Neuronal stem cell (in vitro differentiated cells): ENCODE measurements around the gene PTPN18.
A peak's percentile ranks its signal among the peaks of the same experiment; 100 is the strongest.

Source experiments
- DNase-seq: peaks from one replicate; pipeline ENCODE4 v3.0.0-alpha.2; 2013; ENCODE audit warnings: low spot score
- H2AFZ ChIP-seq: one replicate; pipeline ENCODE4 v1.6.1; 2013; ENCODE audit warnings: mild to moderate bottlenecking, low read length, inconsistent platforms
- H2AK5ac ChIP-seq: 2 replicates; pipeline ENCODE4 v1.6.1; 2013; ENCODE audit warnings: low read depth, mild to moderate bottlenecking, inconsistent platforms, low read length, moderate library complexity, mixed read lengths
- H2BK120ac ChIP-seq: 2 replicates; pipeline ENCODE4 v1.6.1; 2013; ENCODE audit warnings: low read depth, mild to moderate bottlenecking, inconsistent platforms, low read length, moderate library complexity, mixed read lengths
- H2BK12ac ChIP-seq: one replicate; pipeline ENCODE4 v1.6.1; 2013; ENCODE audit warnings: low read length, inconsistent platforms
- H2BK15ac ChIP-seq: 2 replicates; pipeline ENCODE4 v1.6.1; 2013; ENCODE audit warnings: mild to moderate bottlenecking, low read length, inconsistent platforms, mixed read lengths
- H2BK5ac ChIP-seq: one replicate; pipeline ENCODE4 v1.6.1; 2013; ENCODE audit warnings: inconsistent platforms, mild to moderate bottlenecking, low read length, moderate library complexity
- H3K14ac ChIP-seq: one replicate; pipeline ENCODE4 v1.6.1; 2013; ENCODE audit warnings: low read length, inconsistent platforms
- H3K18ac ChIP-seq: 2 replicates; pipeline ENCODE4 v1.6.1; 2013; ENCODE audit warnings: low read length, inconsistent platforms
- H3K23ac ChIP-seq: 2 replicates; pipeline ENCODE4 v1.6.1; 2013; ENCODE audit warnings: low read depth, mild to moderate bottlenecking, mixed read lengths, low read length, inconsistent platforms; ENCODE audit not compliant: poor library complexity
- H3K27ac ChIP-seq: replicated peaks from 3 replicates; pipeline ENCODE4 v1.5.1; 2013; ENCODE audit warnings: low read length, inconsistent platforms
- H3K27me3 ChIP-seq, 3 experiments: 2 replicates each; pipeline ENCODE4 v1.6.1; 2013; ENCODE audit warnings: low read length in 3 of 3, mild to moderate bottlenecking in 2 of 3, inconsistent platforms in 1 of 3, low read depth in 1 of 3, mixed read lengths in 1 of 3, moderate library complexity in 1 of 3; ENCODE audit not compliant: control insufficient read depth in 3 of 3, insufficient read depth in 3 of 3
- H3K36me3 ChIP-seq, 2 donors: replicated peaks in 1 of 2; 2 replicates each; pipeline ENCODE4 v1.6.1; 2013; ENCODE audit warnings: low read length in 2 of 2; ENCODE audit not compliant: control insufficient read depth in 2 of 2, insufficient read depth in 2 of 2
- H3K4ac ChIP-seq: 2 replicates; pipeline ENCODE4 v1.6.1; 2013; ENCODE audit warnings: inconsistent platforms, mild to moderate bottlenecking, low read length, moderate library complexity
- H3K4me1 ChIP-seq, 2 donors: 1 replicate in 1 of 2; 2 replicates in 1 of 2; pipeline ENCODE4 v1.6.1; 2013; ENCODE audit warnings: low read length in 2 of 2, low read depth in 1 of 2; ENCODE audit not compliant: control insufficient read depth in 2 of 2, insufficient read depth in 1 of 2
- H3K4me2 ChIP-seq: one replicate; pipeline ENCODE4 v1.6.1; 2013; ENCODE audit warnings: mild to moderate bottlenecking, low read length, inconsistent platforms; ENCODE audit not compliant: insufficient read depth, poor library complexity, severe bottlenecking
- H3K4me3 ChIP-seq, 2 donors: 2 replicates each; pipeline ENCODE4 v1.5.1; 2013; ENCODE audit warnings: low read length in 2 of 2, mild to moderate bottlenecking in 2 of 2, inconsistent platforms in 1 of 2, moderate library complexity in 1 of 2
- H3K79me1 ChIP-seq: one replicate; pipeline ENCODE4 v1.6.1; 2013; ENCODE audit warnings: low read depth, mild to moderate bottlenecking, inconsistent platforms, low read length, moderate library complexity
- H3K9ac ChIP-seq: one replicate; pipeline ENCODE4 v1.6.1; 2013; ENCODE audit warnings: mild to moderate bottlenecking, low read depth, low read length, inconsistent platforms; ENCODE audit not compliant: poor library complexity
- H3K9me3 ChIP-seq, 2 donors: replicated peaks in 1 of 2; 2 replicates each; pipeline versions ENCODE3 to v1.6.1; 2013; ENCODE audit warnings: low read length in 2 of 2, mild to moderate bottlenecking in 2 of 2, inconsistent platforms in 1 of 2, low read depth in 1 of 2, mixed read lengths in 1 of 2, moderate library complexity in 1 of 2; ENCODE audit not compliant: control insufficient read depth in 2 of 2, insufficient read depth in 1 of 2
- H4K8ac ChIP-seq: one replicate; pipeline ENCODE4 v1.6.1; 2013; ENCODE audit warnings: low read depth, mild to moderate bottlenecking, inconsistent platforms, low read length, moderate library complexity
- H4K91ac ChIP-seq: one replicate; pipeline ENCODE4 v1.6.1; 2013; ENCODE audit warnings: low read length, low read depth, mild to moderate bottlenecking, inconsistent platforms; ENCODE audit not compliant: poor library complexity
- WGBS, 2 donors: extraction: QIAGEN DNeasy Blood & Tissue Kit; methylation state at CpG; one replicate each; pipeline ENCODE4 v1.1.7; 2013; ENCODE audit warnings: missing lambda C conversion rate in 2 of 2, mixed read lengths in 1 of 2; ENCODE audit not compliant: insufficient read length in 2 of 2, insufficient replicate concordance in 1 of 2; ENCODE audit errors: extremely low coverage in 2 of 2; 5-methylcytosine and 5-hydroxymethylcytosine counted together

The PTPN18 gene

DNA sequence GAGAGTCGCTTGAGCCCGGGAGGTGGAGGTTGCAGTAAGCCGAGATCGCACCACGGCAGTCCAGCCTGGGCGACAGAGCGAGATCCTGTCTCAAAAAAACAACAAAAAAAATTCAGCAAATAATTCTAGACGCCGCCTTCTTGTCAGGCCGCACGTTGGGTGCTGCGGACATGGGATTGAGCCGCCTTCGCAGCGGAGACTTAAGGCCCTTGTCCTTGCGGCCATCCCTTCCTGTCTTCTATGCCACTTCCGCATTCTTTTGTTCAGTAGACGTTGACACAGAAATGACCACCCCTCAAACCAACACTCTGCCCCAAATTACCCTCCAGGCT, 15.8 kb downstream of the PTPN18 start:
- Histone ChIP-seq H3K4me2 (peak overlapping the region; percentile 76), H3K4me3 (peak overlapping the region; percentile 84 to 96), H3K23ac (peak overlapping the region; percentile 76), H3K14ac (peak overlapping the region; percentile 94), H2BK15ac (peak overlapping the region; percentile 64), H3K4me1 (peaks cover 3 to 4% of the 10 kb centered on the region in 2 donors), H2AFZ (peak overlapping the region; percentile 98), H3K27me3 (no peaks in the 10 kb centered on the region), H2AK5ac (no peak overlapping the region), H2BK5ac (no peak overlapping the region), H3K9ac (peak overlapping the region; percentile 95), H3K79me1 (no peaks in the 10 kb centered on the region), H2BK12ac (no peak overlapping the region), H3K36me3 (peaks cover 0 to 16% of the 10 kb centered on the region in 2 donors), H4K91ac (no peak overlapping the region), H3K4ac (peak overlapping the region; percentile 39), H2BK120ac (peak overlapping the region; percentile 56), H3K18ac (peak overlapping the region; percentile 81), H3K9me3 (peaks cover 5% of the 10 kb centered on the region in 2 donors), H3K27ac (peak overlapping the region; percentile 23), H4K8ac (peak overlapping the region; percentile 29)
- DNase-seq: no peak
- WGBS, 2 donors: no CpG with 5 or more reads among the region's 18 CpGs

DNA sequence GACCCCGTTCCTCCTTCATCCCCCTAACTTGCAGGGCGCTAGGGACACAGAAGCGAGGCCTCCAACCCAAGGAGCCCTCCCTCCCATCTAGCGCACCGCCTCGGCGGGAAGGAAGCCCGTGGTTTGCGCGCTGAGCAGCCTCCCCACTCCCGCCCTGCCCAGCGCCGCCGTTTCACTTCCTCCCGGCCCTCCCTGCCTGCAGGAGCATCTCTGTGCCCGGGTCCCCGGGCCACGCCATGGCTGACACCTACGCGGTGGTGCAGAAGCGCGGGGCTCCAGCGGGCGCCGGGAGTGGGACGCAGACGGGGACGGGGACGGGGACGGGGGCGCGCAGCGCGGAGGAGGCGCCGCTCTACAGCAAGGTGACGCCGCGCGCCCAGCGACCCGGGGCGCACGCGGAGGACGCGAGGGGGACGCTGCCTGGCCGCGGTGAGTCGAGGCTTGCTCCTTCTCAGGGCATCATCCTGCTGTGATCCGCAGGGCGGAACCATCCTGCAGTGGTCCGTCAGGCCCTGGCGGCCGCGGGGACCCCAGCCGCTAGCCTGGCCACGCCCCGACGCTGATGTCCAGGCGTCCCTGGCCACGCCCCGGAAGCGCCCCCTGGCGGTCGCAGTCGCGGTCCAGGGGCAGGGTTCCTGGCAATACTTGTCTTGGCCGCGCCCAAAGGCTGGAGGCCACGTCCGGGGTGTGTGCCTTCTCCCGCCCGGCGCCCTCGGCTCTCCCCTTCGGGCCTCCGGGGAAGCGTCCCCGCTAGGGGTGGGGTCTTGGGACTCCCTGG, 16.4 kb downstream of the PTPN18 start:
- WGBS, 2 donors: no CpG with 5 or more reads among the region's 81 CpGs

DNA sequence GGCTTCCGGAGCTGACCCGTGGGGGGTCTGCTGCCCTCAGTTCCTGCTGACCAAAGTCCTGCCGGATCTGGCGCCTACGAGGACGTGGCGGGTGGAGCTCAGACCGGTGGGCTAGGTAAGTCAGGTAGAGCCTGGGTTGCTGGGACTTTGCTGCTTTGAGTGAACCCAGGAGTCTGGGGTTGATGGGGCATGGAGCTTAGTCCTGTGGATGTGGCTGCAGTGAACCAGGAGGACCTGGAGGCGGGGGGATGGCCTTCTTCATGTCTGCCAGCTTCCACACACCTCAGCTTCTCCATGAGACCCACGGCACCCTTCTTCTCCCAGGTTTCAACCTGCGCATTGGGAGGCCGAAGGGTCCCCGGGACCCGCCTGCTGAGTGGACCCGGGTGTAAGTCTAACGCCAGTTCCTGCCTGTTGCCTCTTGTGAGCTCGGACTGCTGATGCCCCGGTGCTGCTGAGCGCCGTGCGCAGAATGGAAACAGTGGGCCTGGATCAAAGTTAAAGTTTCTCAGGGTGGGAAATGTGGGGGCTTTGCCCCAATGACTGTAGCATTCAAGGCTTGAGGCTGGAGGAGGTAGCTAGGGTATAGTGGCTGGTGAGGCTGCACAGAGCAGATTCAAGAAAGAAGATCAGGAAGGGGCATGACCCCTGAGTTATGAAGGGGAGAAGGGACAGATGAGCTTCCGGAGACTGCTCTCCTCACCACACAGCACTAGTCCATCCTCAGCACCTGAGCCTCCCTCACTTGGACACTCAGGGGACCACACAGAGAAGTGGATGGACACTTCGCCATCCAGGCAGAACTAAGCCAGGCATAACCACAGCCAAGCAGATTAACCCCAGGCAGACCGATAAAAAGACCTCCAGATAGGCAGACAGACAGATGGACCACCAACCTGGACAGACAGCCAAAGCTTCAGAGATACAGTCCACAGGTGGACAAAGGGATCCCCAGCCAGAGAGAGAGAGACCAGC, 17.3 kb downstream of the PTPN18 start:
- peak overlapping the region; percentile 94 for H3K14ac ChIP-seq
- H3K9ac ChIP-seq: no peak overlapping the region
- no peak overlapping the region for H2BK120ac ChIP-seq
- no peaks in the 10 kb centered on the region for H3K79me1 ChIP-seq
- peaks cover 3 to 4% of the 10 kb centered on the region in 2 donors for H3K4me1 ChIP-seq
- peak overlapping the region; percentile 95 for H3K18ac ChIP-seq
- peak overlapping the region; percentile 84 to 96 for H3K4me3 ChIP-seq
- peaks cover 5% of the 10 kb centered on the region in 2 donors for H3K9me3 ChIP-seq
- H3K36me3 ChIP-seq: peaks cover 0 to 16% of the 10 kb centered on the region in 2 donors
- H3K27me3 ChIP-seq: no peaks in the 10 kb centered on the region
- peak overlapping the region; percentile 76 for H3K4me2 ChIP-seq
- no CpG with 5 or more reads among the region's 24 CpGs for WGBS, 2 donors
- no peak overlapping the region for H4K8ac ChIP-seq
- peak overlapping the region; percentile 25 for H2AK5ac ChIP-seq
- H2AFZ ChIP-seq: peak overlapping the region; percentile 98
- no peak overlapping the region for H2BK12ac ChIP-seq
- H2BK15ac ChIP-seq: peak overlapping the region; percentile 64
- peak overlapping the region; percentile 41 for H4K91ac ChIP-seq
- no peak overlapping the region for H3K27ac ChIP-seq
- no peak overlapping the region for H2BK5ac ChIP-seq
- H3K23ac ChIP-seq: peak overlapping the region; percentile 76
- no peak overlapping the region for H3K4ac ChIP-seq
- DNase-seq: no peak

More for the DNA sequence above, 16.4 kb downstream of the PTPN18 start:
- Histone ChIP-seq H4K91ac (peak overlapping the region; percentile 41), H3K4me1 (peaks cover 3 to 4% of the 10 kb centered on the region in 2 donors), H3K27me3 (no peaks in the 10 kb centered on the region), H3K9ac (peak overlapping the region; percentile 95), H2BK120ac (peak overlapping the region; percentile 56), H4K8ac (peak overlapping the region; percentile 29), H2AK5ac (no peak overlapping the region), H3K27ac (peak overlapping the region; percentile 29), H3K23ac (peak overlapping the region; percentile 76), H3K36me3 (peaks cover 0 to 16% of the 10 kb centered on the region in 2 donors), H2BK15ac (peak overlapping the region; percentile 64), H3K4me3 (peak overlapping the region; percentile 84 to 96), H3K4me2 (peak overlapping the region; percentile 76), H3K18ac (peak overlapping the region; percentile 95), H2BK5ac (no peak overlapping the region), H2BK12ac (no peak overlapping the region), H3K14ac (peak overlapping the region; percentile 94), H3K4ac (peak overlapping the region; percentile 39), H2AFZ (peak overlapping the region; percentile 98), H3K9me3 (peaks cover 5% of the 10 kb centered on the region in 2 donors), H3K79me1 (no peaks in the 10 kb centered on the region)
- peak; percentile 88 for DNase-seq
